H1 (cell line): ENCODE measurements around the gene LPP. TPM values are rescaled to one million over a fixed set of nuclear protein-coding genes. Genes with fewer than 3 reads are reported as not detected.

Experiments used
- ASH2L ChIP-seq: fragments of 200-600, 300-600 bp; sonication (generic); IDR thresholded peaks from one replicate; pipeline ENCODE4 v1.7.1; 2017; ENCODE audit warnings: low read length
- CEBPB ChIP-seq: IDR thresholded peaks from 2 replicates; pipeline ENCODE4 v1.6.1; 2012; ENCODE audit warnings: low read depth, low read length
- CHD7 ChIP-seq: fragments of 300-600 bp; sonication (generic); IDR thresholded peaks from 2 replicates; pipeline ENCODE4 v1.7.1; 2012; ENCODE audit warnings: low read length, moderate library complexity, mild to moderate bottlenecking, inconsistent platforms; ENCODE audit not compliant: insufficient replicate concordance
- EGR1 ChIP-seq: IDR thresholded peaks from 2 replicates; pipeline ENCODE4 v1.6.1; 2011; ENCODE audit warnings: low read depth, low read length, borderline replicate concordance
- KDM1A ChIP-seq: fragments of 200-600, 300-600 bp; sonication (generic); IDR thresholded peaks from 2 replicates; pipeline ENCODE4 v1.7.1; 2016; ENCODE audit warnings: mild to moderate bottlenecking, low read length, borderline replicate concordance
- KDM5A ChIP-seq: fragments of 200-600 bp; IDR thresholded peaks from 2 replicates; pipeline ENCODE4 v1.7.1; 2012; ENCODE audit warnings: mild to moderate bottlenecking, low read length, inconsistent platforms, mixed read lengths
- MAX ChIP-seq: IDR thresholded peaks from 2 replicates; pipeline ENCODE4 v1.6.1; 2012; ENCODE audit warnings: inconsistent platforms
- NANOG ChIP-seq: IDR thresholded peaks from 2 replicates; pipeline ENCODE4 v1.6.1; 2011; ENCODE audit warnings: low read length, low read depth, mild to moderate bottlenecking, inconsistent platforms; ENCODE audit not compliant: insufficient read depth, poor library complexity, severe bottlenecking
- RNF2 ChIP-seq: fragments of 200-900, 300-1000 bp; sonication (generic); IDR thresholded peaks from 2 replicates; pipeline ENCODE4 v1.7.1; 2016; ENCODE audit warnings: borderline replicate concordance, low read depth, mild to moderate bottlenecking, antibody characterized with exemption, low read length; ENCODE audit not compliant: poor library complexity, severe bottlenecking; ENCODE audit errors: missing control alignments
- SIX5 ChIP-seq: IDR thresholded peaks from 2 replicates; pipeline ENCODE4 v1.6.1; 2011; ENCODE audit warnings: mild to moderate bottlenecking, low read depth, low read length
- SRF ChIP-seq: IDR thresholded peaks from 2 replicates; pipeline ENCODE4 v1.6.1; 2011; ENCODE audit warnings: mild to moderate bottlenecking, low read depth, low read length, moderate library complexity
- TAF1 ChIP-seq: IDR thresholded peaks from 2 replicates; pipeline ENCODE4 v1.6.1; 2011; ENCODE audit warnings: mild to moderate bottlenecking, low read depth, low read length
- polyA plus RNA-seq, 7 experiments: library from polyadenylated mRNA; depleted of rRNA in 3 of 7; stranded (reverse) in 5 of 7; unstranded in 2 of 7; fragments of >200 nt in 5 of 7; fragments of 200-250 nt in 2 of 7; gene quantifications; 1 replicate in 5 of 7; 2 replicates in 1 of 7; 4 replicates in 1 of 7; pipeline versions ENCODE4 v1.2.1 to v1.2.3, GENCODE V29; 2011 to 2013; ENCODE audit warnings: missing spikeins in 2 of 7, mixed read lengths in 2 of 7
- total RNA-seq: library from RNA; stranded (reverse); fragmentation: NEBNext Ultra II Directional; extraction: Animal tissue kit (Norgen Biotek cat#: 25700); gene quantifications from 2 replicates; pipeline ENCODE4 v1.2.1, GENCODE V29; 2021

Gene LPP
- total and polyA plus RNA-seq, 2 of the 8 experiments (the other 6 are each of a cell fraction or from before 2014, with no cell fraction given): 10.0 to 53.3 TPM

DNA sequence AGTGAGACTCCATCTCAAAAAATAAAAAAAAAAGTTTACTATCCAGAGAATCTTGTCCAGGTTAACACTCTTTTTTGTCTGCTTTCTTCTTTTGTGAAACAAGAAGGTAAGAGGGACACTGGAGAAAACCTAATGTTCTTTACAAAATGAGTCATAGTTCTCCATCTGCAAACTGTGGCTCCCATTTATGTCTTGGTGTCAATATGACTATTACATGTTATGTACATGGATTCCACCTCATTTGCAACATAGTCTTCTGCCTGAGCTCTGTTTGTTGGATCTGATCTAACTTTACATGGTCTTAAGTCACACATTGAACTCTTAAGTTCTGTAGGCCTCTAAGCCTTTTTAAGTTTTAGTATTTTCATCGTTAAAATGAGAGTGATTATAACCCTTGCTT is 596.7 kb downstream of the LPP start (continued):
- TF ChIP-seq CHD7 (no peak), RNF2 (no peak), CEBPB (no peak), ASH2L (no peak), TAF1 (no peak), NANOG (no peak), EGR1 (no peak), MAX (no peak), SIX5 (no peak), KDM5A (no peak), SRF (no peak), KDM1A (no peak)
